Muscle layer of colon (tissue), 2 donors: ENCODE data around the gene ZNF740.

Source experiments
- H3K27ac ChIP-seq: one replicate; pipeline ENCODE4 v1.7.0; 2013; ENCODE audit warnings: low read depth, mild to moderate bottlenecking, low read length, moderate library complexity
- H3K27me3 ChIP-seq, 2 donors: one replicate each; pipeline ENCODE4 v1.7.0; 2013; ENCODE audit warnings: low read length in 2 of 2, mild to moderate bottlenecking in 2 of 2; ENCODE audit not compliant: insufficient read depth in 2 of 2, control insufficient read depth in 1 of 2
- H3K36me3 ChIP-seq: one replicate; pipeline ENCODE4 v1.7.0; 2013; ENCODE audit warnings: mild to moderate bottlenecking, low read length; ENCODE audit not compliant: insufficient read depth
- H3K4me1 ChIP-seq: one replicate; pipeline ENCODE4 v1.7.0; 2013; ENCODE audit warnings: mild to moderate bottlenecking, low read length; ENCODE audit not compliant: insufficient read depth
- H3K4me3 ChIP-seq, 2 donors: one replicate each; pipeline ENCODE4 v1.7.0; 2013; ENCODE audit warnings: low read length in 2 of 2, low read depth in 1 of 2, mild to moderate bottlenecking in 1 of 2, moderate library complexity in 1 of 2
- H3K9ac ChIP-seq: one replicate; pipeline ENCODE4 v1.7.0; 2013; ENCODE audit warnings: low read length
- H3K9me3 ChIP-seq: one replicate; pipeline ENCODE4 v1.7.0; 2013; ENCODE audit warnings: mild to moderate bottlenecking, low read length
- donor health status: abdominal sarcoma.
- donor health status: Adenocarcinoma of cecum.

The ZNF740 gene

DNA sequence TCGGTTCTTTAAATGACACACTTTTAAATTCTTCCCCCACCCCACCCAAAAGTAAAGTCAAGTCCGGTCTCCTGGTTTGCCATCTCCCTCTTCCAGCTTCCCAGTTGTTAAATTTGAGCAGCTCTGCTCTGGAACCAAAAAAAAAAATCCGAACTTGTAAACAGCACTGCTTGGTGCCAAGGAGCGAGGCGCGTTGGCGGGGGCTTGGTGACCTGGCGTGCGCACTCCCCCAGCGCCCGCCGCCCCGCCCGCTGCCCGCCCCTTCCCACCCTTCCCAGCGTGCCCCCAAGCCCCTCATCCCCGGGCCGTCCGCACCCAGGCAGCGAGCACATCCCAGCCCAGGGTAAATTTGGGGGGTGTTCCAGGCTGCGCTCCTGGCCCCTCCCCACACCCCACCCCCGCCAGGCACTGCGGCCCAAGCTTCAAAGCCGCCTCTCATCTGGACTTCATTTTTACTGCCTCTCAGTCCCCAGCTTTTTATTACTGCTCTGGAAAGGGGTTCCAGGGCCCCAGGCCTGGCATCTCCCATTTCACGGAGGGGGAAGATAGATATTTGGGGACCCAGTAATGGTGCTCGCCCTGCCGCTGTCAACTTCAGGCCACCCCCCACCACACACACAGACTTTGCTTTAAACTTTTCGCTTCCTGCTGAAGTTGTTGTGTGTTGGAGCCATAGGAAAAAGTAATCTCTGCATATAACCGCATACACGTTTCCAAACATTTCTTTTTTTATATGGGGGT lies 38.2 kb downstream of the ZNF740 start:
- Histone ChIP-seq H3K9ac (peak overlapping the region; percentile 82), H3K27ac (peak overlapping the region; percentile 100), H3K27me3 (no peaks in the 10 kb centered on the region), H3K4me1 (peaks cover 59% of the 10 kb centered on the region), H3K36me3 (peaks cover 18% of the 10 kb centered on the region), H3K4me3 (peak overlapping the region; percentile 96 to 100), H3K9me3 (no peaks in the 10 kb centered on the region)

DNA sequence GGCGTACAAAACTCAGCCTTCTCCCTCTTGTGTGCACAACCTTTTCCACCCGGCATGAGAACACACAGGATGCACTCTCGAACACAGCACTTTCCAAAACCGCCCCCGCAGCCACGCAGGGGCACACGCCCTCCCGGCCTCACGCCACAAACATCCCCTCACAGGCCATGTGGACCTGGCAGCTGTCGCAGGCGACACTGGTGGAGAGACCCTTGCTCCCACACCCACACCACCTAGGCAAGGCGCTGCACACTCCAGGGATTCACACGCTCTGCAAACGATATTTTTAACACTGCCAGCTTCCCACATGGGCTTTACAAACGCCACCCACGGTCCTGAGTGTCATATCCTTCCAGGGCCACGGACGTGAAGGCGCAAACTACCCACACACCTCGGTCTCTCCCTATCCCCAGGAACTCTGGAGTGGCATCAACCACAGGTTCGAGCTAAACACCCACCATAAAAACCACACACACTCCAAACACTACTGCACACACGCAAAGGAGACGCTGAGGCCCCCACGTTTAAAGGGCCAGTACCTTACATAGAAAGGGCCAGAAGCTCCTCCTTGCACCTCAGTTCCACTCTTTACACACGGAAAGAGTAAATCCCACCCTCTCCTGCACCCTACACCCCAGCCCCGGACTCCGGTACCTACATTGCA lies 38.9 kb downstream of the ZNF740 start:
- Histone ChIP-seq H3K9me3 (no peaks in the 10 kb centered on the region), H3K9ac (peak overlapping the region; percentile 82), H3K4me3 (peak overlapping the region; percentile 96 to 100), H3K27ac (peak overlapping the region; percentile 100), H3K36me3 (peaks cover 11% of the 10 kb centered on the region), H3K4me1 (peaks cover 61% of the 10 kb centered on the region), H3K27me3 (no peaks in the 10 kb centered on the region)

DNA sequence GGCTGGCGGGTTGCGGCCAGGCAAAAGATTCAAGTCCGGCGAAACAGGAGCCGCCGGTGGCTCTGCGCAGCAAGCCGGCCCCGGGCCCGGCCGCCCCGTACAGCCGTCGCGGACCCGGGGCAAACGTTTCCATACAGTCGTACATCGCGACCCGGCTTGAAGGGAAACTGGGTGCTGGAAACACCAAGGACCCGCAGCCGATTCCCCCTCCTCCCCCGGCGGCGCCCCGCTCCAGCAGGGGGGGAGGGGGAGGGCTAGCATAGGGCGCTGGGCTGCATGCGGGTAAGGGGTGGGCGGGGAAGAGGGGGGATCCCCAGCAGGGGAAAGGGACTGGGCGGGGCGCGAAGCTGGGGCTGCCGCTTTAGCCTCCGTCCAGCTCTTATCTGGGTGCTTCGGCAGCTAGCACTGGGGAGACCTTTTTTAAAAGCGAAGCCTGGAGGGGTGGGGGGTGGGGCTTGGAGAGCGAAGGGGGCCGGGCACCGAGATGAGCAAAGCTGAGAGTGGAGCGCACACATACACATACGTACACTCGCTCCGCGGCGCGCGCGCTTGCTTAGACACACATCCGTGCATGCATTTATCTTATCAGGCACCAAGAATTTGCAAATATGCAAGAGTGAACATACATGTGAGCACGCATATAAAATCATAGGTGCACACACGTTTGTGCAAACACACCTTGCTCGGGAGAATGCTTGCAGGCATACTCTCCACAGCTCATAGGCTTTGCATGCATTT lies 39.6 kb downstream of the ZNF740 start:
- Histone ChIP-seq H3K4me1 (peaks cover 62% of the 10 kb centered on the region), H3K27me3 (no peaks in the 10 kb centered on the region), H3K9ac (peak overlapping the region; percentile 82), H3K36me3 (peaks cover 4% of the 10 kb centered on the region), H3K27ac (peak overlapping the region; percentile 100), H3K4me3 (peak overlapping the region; percentile 96 to 100), H3K9me3 (no peaks in the 10 kb centered on the region)

DNA sequence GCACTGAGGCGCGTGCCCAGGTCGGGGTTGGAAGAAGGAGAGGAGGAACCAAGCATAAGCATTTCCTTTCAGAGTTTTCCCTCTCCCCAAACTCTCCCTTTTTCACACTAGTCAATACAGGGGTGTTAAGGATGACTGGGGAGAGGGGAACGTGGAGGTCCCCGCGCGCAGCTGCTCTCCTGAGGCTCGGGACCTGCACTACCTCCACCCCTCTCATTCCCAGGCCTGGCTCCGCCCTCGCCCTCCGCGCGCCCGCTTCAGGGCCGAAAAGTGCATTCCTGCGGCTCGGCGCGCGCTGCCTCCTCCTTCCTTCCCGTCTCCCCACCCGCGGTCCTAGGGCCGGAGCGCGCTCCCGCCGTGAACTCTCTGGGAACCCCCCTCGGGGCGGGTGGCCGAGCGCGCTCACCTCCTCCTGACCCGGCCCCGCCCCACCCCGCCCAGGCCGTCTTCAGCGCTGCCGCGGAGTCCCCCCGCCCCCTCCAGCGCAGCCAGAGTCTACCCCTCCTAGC lies 40.2 kb downstream of the ZNF740 start:
- peaks cover 65% of the 10 kb centered on the region for H3K4me1 ChIP-seq
- no peaks in the 10 kb centered on the region for H3K36me3 ChIP-seq
- peak overlapping the region; percentile 100 for H3K27ac ChIP-seq
- H3K9ac ChIP-seq: peak overlapping the region; percentile 99
- peak overlapping the region; percentile 96 to 100 for H3K4me3 ChIP-seq
- no peaks in the 10 kb centered on the region for H3K27me3 ChIP-seq
- no peaks in the 10 kb centered on the region for H3K9me3 ChIP-seq

DNA sequence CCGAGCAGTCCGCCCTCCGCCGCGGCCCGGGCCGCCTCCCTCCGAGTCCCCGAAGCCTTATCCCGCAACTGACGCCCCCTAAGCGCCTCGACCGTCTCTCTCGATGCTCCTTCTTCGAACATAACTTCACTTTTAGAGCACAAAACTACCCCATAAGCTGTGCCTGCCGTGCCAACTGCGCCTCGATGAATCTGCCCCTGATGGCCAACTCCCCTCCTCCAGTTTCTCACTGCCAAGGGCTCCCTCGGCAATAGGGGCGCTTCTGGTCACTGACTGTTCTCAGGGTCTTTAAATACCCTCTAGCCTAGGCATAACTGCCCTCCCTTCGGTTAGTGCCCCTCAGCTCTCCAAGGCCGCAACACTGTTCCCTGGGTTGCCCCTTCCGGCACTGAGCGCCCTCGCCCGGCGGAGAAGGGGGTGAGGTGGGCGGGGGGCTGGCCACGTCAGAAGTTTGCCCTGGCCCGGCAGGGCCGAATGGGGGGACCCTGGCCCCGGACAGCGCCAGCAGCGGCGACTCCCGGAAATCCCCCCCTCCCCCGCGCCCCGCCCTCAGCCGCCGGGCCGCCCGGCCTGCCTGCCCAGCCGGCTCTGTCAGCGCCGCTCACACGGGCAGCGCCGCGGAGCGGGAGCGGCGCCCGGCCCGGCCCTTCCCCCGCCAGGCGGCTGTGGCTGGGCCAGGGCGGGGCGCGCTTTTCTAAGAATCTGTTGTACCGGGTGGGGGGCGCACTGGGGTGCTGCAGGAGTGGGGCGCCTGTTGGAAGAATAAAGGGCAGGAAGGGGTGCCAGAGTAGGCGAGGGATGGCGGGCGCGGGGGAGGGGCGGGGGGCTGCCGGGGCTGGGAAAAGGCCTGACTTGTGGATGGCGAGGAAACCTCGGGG lies 40.9 kb downstream of the ZNF740 start:
- peak overlapping the region; percentile 100 for H3K27ac ChIP-seq
- peak overlapping the region; percentile 99 for H3K9ac ChIP-seq
- peak overlapping the region; percentile 53 to 88 for H3K4me3 ChIP-seq
- H3K27me3 ChIP-seq: no peaks in the 10 kb centered on the region
- no peaks in the 10 kb centered on the region for H3K36me3 ChIP-seq
- H3K9me3 ChIP-seq: no peaks in the 10 kb centered on the region
- H3K4me1 ChIP-seq: peaks cover 62% of the 10 kb centered on the region

DNA sequence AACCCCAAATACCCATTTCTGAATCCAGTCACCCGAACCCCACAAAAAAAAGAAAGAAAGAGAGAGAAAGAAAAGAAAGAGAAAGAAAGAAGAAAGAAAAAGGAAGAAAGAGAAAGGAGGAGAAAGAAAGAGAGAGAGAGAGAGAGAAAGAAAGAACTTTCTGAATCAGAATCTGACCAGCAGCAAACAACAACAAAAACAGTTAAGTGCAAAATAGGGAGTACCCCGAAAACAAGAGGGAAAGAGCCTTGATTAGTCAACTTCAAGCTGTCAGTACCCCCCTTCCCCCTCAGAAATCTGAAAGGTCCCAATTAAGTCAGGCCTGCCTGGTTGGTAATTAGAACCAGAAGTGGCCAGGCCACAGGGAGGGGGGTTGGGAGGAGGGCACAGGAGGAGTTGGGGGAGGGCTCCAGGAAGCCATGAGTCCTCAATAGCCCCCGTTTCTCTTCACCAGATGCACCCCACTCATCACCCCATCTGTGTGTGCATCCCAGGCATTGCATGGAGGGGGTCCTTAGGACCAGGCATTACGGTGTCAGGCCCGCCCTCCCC lies 41.7 kb downstream of the ZNF740 start:
- peak overlapping the region; percentile 68 for H3K9ac ChIP-seq
- no peaks in the 10 kb centered on the region for H3K9me3 ChIP-seq
- H3K4me3 ChIP-seq: peak overlapping the region in 1 of 2 donors; percentile 45
- H3K36me3 ChIP-seq: no peaks in the 10 kb centered on the region
- peak overlapping the region; percentile 100 for H3K27ac ChIP-seq
- H3K4me1 ChIP-seq: peaks cover 54% of the 10 kb centered on the region
- H3K27me3 ChIP-seq: no peaks in the 10 kb centered on the region

DNA sequence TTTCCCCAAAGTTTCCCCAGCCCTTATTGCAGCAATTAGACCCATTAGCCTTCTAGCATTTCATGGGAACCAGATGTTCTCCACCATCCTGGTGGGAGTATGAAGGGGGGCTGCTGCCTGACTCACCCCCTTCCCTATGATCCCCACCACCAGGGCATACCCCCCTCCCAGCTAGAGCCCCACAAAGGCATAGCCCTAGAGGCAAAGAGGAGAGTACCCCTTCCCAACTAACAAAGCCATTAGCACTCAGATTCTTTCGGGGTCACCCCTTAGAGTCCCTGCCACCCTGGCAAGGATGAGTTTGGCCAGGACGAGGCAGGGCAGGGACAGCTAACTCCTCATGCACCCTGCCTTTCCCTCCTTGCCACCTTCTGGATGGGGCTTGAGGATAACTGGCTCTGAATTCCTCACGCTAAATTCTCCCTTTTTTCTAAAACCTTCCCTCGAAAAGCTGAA lies 42.3 kb downstream of the ZNF740 start:
- Histone ChIP-seq H3K27me3 (no peaks in the 10 kb centered on the region), H3K4me3 (no peak overlapping the region), H3K27ac (peak overlapping the region; percentile 100), H3K4me1 (peaks cover 48% of the 10 kb centered on the region), H3K9me3 (no peaks in the 10 kb centered on the region), H3K36me3 (peaks cover 5% of the 10 kb centered on the region), H3K9ac (peak overlapping the region; percentile 49)

DNA sequence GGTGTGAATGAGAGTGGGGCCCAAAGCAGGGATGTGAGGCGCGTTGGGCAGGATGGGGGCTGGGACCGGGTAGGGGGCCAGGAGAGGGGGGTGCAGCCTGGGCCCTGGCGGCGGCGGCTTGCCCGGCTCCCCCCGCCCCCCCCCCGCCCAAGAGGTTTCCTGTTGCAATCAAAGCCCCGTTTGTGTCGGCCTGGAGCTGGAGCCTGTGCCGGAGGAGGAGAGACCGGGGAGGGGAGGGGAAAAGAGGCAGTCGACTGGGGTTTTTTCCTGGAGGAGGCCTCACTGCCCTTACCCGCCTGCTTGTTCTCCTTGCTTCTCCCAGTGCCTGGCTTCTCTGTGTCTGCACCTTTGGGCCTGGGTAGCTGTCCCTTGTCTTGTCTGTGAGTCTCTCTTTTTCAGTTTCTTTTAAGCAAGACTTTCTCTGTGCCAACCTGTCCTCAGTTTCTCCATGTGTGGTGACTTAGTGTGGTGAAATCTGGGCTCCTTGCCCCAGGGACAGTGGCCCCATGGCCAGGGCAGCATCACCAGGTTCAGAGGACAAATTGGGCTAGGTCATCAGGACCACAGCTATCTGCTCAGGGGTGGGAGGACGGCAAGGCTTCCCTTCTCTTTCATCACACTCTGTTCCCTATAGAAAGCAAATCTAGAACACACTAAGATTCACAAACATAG lies 43.0 kb downstream of the ZNF740 start:
- H3K27me3 ChIP-seq: no peaks in the 10 kb centered on the region
- peaks cover 10% of the 10 kb centered on the region for H3K36me3 ChIP-seq
- H3K27ac ChIP-seq: peak overlapping the region; percentile 100
- H3K4me1 ChIP-seq: peaks cover 42% of the 10 kb centered on the region
- H3K4me3 ChIP-seq: peak overlapping the region in 1 of 2 donors; percentile 16
- no peaks in the 10 kb centered on the region for H3K9me3 ChIP-seq
- peak overlapping the region; percentile 39 for H3K9ac ChIP-seq

DNA sequence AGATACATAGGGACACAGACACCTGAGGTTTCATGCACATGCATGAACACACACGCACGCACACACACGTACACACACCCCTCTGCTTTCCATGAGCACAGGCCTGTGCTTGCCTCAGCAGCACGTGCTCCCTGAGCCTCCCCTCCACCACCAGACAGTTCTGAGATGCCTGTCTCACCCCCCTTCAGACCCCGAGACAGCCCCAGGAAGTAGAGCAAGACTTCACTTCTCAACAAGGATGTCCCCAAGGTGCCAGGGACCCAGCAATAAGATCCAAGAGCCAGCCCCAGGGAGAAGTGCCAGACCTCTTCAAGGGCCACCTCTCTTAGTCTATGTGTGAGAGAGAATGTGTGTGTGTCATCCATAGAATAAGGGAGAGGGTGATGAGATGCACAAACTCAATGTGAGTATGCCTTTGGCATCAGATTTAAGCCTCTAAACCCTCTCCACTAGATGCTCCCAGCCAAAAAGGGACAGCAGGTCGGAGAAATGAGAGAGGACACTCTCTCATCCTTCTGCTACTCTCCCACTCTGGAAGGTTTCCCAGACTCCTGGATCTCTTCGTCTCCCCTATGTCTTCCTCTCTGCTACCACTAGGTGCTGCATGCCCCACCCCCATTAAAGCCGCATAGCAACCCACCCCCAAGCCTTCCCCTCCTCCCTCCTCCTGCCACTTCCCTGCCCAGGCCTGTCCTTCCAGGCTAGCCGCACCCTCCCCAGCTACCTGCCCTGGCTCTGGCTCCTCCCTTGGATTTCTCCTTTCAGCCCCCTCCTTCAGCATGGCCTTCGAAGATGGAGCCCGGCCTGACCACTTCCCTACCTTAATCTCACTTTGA lies 43.8 kb downstream of the ZNF740 start:
- H3K27me3 ChIP-seq: no peaks in the 10 kb centered on the region
- peaks cover 42% of the 10 kb centered on the region for H3K4me1 ChIP-seq
- peak overlapping the region; percentile 39 for H3K9ac ChIP-seq
- no peaks in the 10 kb centered on the region for H3K9me3 ChIP-seq
- peak overlapping the region in 1 of 2 donors; percentile 16 for H3K4me3 ChIP-seq
- peak overlapping the region; percentile 100 for H3K27ac ChIP-seq
- peaks cover 10% of the 10 kb centered on the region for H3K36me3 ChIP-seq
